ENCODE measurements around the gene CILP. TPM values are rescaled to one million over a fixed set of nuclear protein-coding genes. Genes with fewer than 3 reads are reported as not detected.

The CILP gene
- total RNA-seq, 1 experiment from 2014 or later: 0.04 TPM

DNA sequence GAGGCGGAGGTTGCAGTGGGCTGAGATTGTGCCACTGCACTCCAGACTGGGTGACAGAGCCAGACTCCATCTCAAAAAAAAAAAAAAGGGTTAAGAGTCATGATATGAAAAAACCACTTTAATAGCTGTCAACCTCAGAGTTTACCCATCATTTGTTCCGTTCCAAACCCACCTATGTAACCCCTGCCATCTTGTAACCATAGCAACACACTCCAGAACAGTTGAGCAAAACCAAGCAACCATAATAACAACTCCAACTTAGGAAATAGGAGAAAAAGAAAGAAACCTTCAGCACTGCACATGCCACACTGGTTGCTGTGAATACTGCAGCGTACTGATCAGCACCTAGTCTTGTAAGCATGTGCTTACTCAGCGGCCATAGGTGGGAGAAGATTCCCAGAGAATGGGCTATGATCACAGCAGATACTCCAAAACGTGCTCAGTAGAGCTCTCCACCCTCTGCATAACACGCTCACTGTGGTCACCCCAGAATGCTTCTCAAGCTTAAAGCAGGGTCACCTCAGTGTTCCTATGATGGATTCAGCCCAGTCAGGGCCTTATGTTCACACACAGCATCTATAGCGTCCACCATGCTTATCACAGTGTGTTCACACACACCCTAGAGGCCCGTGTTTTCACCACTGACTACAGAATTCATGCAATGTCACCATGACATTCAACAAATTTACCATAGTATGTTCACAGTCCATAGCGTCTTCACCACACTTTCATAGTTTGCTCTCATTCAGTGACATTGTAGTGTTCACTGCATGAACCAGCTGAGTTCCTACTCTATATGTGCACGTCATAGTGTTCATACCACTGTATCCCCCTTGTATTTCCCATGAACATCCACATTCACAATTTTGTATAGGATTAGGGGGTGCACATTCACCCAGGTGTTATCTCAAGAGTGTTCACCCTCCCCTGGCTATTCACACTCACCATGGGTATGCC is 6.5 kb upstream of the CILP start:
- H3K23me2 ChIP-seq (ENCODE audit: insufficient read length, low read depth, low read length, poor library complexity, severe bottlenecking): no peaks in the 10 kb centered on the region
- H3K79me1 ChIP-seq (ENCODE audit: insufficient read depth, low read depth, low read length, poor library complexity, severe bottlenecking): no peaks in the 10 kb centered on the region
- no peak overlapping the region for H3K4me2 ChIP-seq (ENCODE audit: insufficient read depth, insufficient read length, low read length)
- H3K9ac ChIP-seq (ENCODE audit: extremely low read depth, insufficient read length, low read length): no peak overlapping the region
- no peak for DNase-seq
- no CpG with 5 or more reads among the region's 10 CpGs for WGBS (ENCODE audit: extremely low coverage, insufficient read length, low lambda C conversion rate)
- no peak overlapping the region for H3K23ac ChIP-seq (ENCODE audit: insufficient read length, low read depth, low read length)
- no peak overlapping the region for H2BK120ac ChIP-seq (ENCODE audit: low read depth, low read length, poor library complexity, severe bottlenecking)
- TF ChIP-seq, protein P1, sequence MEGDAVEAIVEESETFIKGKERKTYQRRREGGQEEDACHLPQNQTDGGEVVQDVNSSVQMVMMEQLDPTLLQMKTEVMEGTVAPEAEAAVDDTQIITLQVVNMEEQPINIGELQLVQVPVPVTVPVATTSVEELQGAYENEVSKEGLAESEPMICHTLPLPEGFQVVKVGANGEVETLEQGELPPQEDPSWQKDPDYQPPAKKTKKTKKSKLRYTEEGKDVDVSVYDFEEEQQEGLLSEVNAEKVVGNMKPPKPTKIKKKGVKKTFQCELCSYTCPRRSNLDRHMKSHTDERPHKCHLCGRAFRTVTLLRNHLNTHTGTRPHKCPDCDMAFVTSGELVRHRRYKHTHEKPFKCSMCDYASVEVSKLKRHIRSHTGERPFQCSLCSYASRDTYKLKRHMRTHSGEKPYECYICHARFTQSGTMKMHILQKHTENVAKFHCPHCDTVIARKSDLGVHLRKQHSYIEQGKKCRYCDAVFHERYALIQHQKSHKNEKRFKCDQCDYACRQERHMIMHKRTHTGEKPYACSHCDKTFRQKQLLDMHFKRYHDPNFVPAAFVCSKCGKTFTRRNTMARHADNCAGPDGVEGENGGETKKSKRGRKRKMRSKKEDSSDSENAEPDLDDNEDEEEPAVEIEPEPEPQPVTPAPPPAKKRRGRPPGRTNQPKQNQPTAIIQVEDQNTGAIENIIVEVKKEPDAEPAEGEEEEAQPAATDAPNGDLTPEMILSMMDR (conservative IDR thresholded peaks at IDR 0.05): no peak
- Mint-ChIP-seq H3K27me3 (ENCODE audit: low read depth) (0 out of 2 replicates have a peak, but pooled peaks cover under 1% of the 10 kb centered on the region), H3K4me3 (no peak overlapping the region), H3K9me3 (no peaks in the 10 kb centered on the region), H3K36me3 (ENCODE audit: insufficient read depth in 1 of 3, low read depth in 3 of 3) (no peaks in the 10 kb centered on the region; a peak in 1 of 7 replicates), H3K27ac (no peak overlapping the region), H3K4me1 (peaks cover 1 to 7% of the 10 kb centered on the region in 2 experiments; a peak in 3 of 4 replicates)
- no peak overlapping the region for H3K56ac ChIP-seq (ENCODE audit: insufficient read length, low read depth, low read length)
- no peak overlapping the region for H2BK15ac ChIP-seq (ENCODE audit: low read depth, low read length)
- no peak overlapping the region for H2AFZ ChIP-seq (ENCODE audit: low read length)
- H4K91ac ChIP-seq (ENCODE audit: insufficient read length, low read depth, low read length): no peak overlapping the region
- no peak overlapping the region for H3T11ph ChIP-seq (ENCODE audit: low read length)
- no peak overlapping the region for H4K5ac ChIP-seq (ENCODE audit: insufficient read length, low read depth, low read length)
- H2AK5ac ChIP-seq (ENCODE audit: insufficient read length, low read length): no peak overlapping the region
- no peak overlapping the region for H3K14ac ChIP-seq (ENCODE audit: insufficient read depth, low read length)
- no peaks in the 10 kb centered on the region for H3K79me2 ChIP-seq (ENCODE audit: insufficient read depth, low read length)
- no peak overlapping the region for H3K4ac ChIP-seq (ENCODE audit: low read depth, low read length)
- H2BK12ac ChIP-seq (ENCODE audit: insufficient read length, low read depth, low read length): no peak overlapping the region
- H2BK5ac ChIP-seq (ENCODE audit: insufficient read length, low read length): no peak overlapping the region
- H3K27me3 ChIP-seq (ENCODE audit: insufficient read depth, low read length): no peaks in the 10 kb centered on the region
- no peak overlapping the region for H3K18ac ChIP-seq (ENCODE audit: insufficient read length, low read depth, low read length)
- H3K27ac ChIP-seq (ENCODE audit: insufficient read length, low read depth, low read length): no peak overlapping the region
- H2BK20ac ChIP-seq (ENCODE audit: low read depth, low read length, poor library complexity, severe bottlenecking): no peak overlapping the region
- no peaks in the 10 kb centered on the region for H3K9me3 ChIP-seq (ENCODE audit: control insufficient read depth, low read depth, low read length)
- H3K4me1 ChIP-seq (ENCODE audit: insufficient read depth, low read length): no peaks in the 10 kb centered on the region
- H4K20me1 ChIP-seq (ENCODE audit: control insufficient read depth, insufficient read depth, insufficient read length): no peaks in the 10 kb centered on the region
- no peak overlapping the region for H4K8ac ChIP-seq (replicated peaks; ENCODE audit: insufficient read length, low read depth, low read length)

Data from H9 (cell line).